ENCODE measurements around the gene TPR. TPM values are rescaled to one million over a fixed set of nuclear protein-coding genes. Genes with fewer than 3 reads are reported as not detected.
"Not testable (repeated sequence)": the region's sequence is repeated elsewhere in the genome, so short reads cannot be mapped to it uniquely, and the experiment has no call there.

The TPR gene
- total and polyA plus RNA-seq, 2 of the 8 experiments (the other 6 are each of a cell fraction or from before 2014, with no cell fraction given) = 57.1 to 102 TPM

- not testable (repeated sequence) for H3K9me3 ChIP-seq (ENCODE audit: insufficient read depth in 2 of 2, low read depth in 1 of 2, low read length in 1 of 2); H3K23me2 ChIP-seq (ENCODE audit: low read depth, low read length); H3K4me1 ChIP-seq (replicated peaks in 1 of 4; ENCODE audit: control insufficient read depth in 3 of 4, insufficient read depth in 4 of 4, low read length in 3 of 4); DNase-seq (ENCODE audit: low read depth in 1 of 2, low spot score in 2 of 2); H3K4me3 ChIP-seq (ENCODE audit: extremely low read depth in 1 of 4, insufficient read depth in 2 of 4, low read depth in 3 of 4, low read length in 4 of 4); H4K8ac ChIP-seq (ENCODE audit: extremely low read depth, insufficient read depth, low read length); H2BK12ac ChIP-seq (ENCODE audit: low read depth, low read length); H2AFZ ChIP-seq (ENCODE audit: low read length); H3K4ac ChIP-seq (replicated peaks; ENCODE audit: insufficient read length, low read depth, low read length); H3K56ac ChIP-seq (replicated peaks; ENCODE audit: insufficient read length, low read depth, low read length); H3K18ac ChIP-seq (ENCODE audit: extremely low read depth, low read length); H3K4me2 ChIP-seq (ENCODE audit: insufficient read depth in 1 of 2, low read depth in 2 of 2, low read length in 2 of 2); H4K20me1 ChIP-seq (replicated peaks in 1 of 2; ENCODE audit: control insufficient read depth in 1 of 2, insufficient read depth in 2 of 2, low read length in 2 of 2); H2BK20ac ChIP-seq (ENCODE audit: low read length); FAIRE-seq; H2BK120ac ChIP-seq (replicated peaks; ENCODE audit: low read depth, low read length); H4K91ac ChIP-seq (replicated peaks; ENCODE audit: insufficient read length, low read length); H4K5ac ChIP-seq (ENCODE audit: insufficient read length, low read depth, low read length); H3K27me3 ChIP-seq (replicated peaks in 1 of 4; ENCODE audit: control insufficient read depth in 3 of 4, extremely low read depth in 1 of 4, insufficient read depth in 3 of 4, low read length in 3 of 4); H3K23ac ChIP-seq (ENCODE audit: insufficient read length); H2BK5ac ChIP-seq (ENCODE audit: low read depth, low read length); H3K27ac ChIP-seq (ENCODE audit: low read depth, low read length); H3K79me1 ChIP-seq (ENCODE audit: low read depth, low read length); H3K79me2 ChIP-seq (ENCODE audit: control insufficient read depth in 1 of 2, insufficient read depth in 2 of 2, low read length in 2 of 2); H2AK5ac ChIP-seq (ENCODE audit: low read depth, low read length); H2BK15ac ChIP-seq (ENCODE audit: low read length); H3K14ac ChIP-seq (ENCODE audit: insufficient read length); H3K9ac ChIP-seq (replicated peaks in 1 of 4; ENCODE audit: extremely low read depth in 1 of 4, low read depth in 3 of 4, low read length in 3 of 4)
- 99% methylated on average over 8 of the region's 8 CpGs; no CpG with 5 or more reads in 1 of the 2 experiments for WGBS, 2 experiments (ENCODE audit: extremely low coverage in 1 of 2, insufficient coverage in 1 of 2, insufficient read length in 1 of 2, insufficient replicate concordance in 2 of 2, low coverage in 1 of 2, low lambda C conversion rate in 2 of 2, missing lambda C conversion rate in 1 of 2)
- ChIA-PET CTCF (ENCODE audit: partially characterized antibody) (interaction anchor here (0.9 to 3.6 kb wide), 2 partner anchors 17 to 18 kb away, joined by 3 to 19 read pairs; no protein-coding TSS in a partner anchor), POLR2A (ENCODE audit: partially characterized antibody) (interaction anchor here (0.6 to 1.7 kb wide), 2 partner anchors 27 to 1053 kb away, joined by 3 to 4 read pairs; partner anchors contain the start of gene TPR)
- H3K36me3 ChIP-seq (ENCODE audit: control insufficient read depth in 2 of 4, insufficient read depth in 4 of 4, low read length in 3 of 4) = peaks cover 29 to 93% (median 69%) of the 10 kb centered on the region in 4 experiments
Observed at GRCh38 chr1:186347837-186348691, 27.0 kb downstream of the TPR start.
